Uterus (tissue), 2 donors: ENCODE measurements around the gene HRH2.

Experiments used
- POLR2A ChIP-seq, 2 donors: fragments of 450-650 bp; IDR thresholded peaks; one replicate each; pipeline ENCODE4 v1.6.1; 2016; ENCODE audit warnings: antibody characterized with exemption in 2 of 2, mild to moderate bottlenecking in 1 of 2, moderate library complexity in 1 of 2
- TF ChIP-seq, protein P1 (sequence below), 4 experiments: fragments of 200-600 bp in 2 of 4; fragments of 450-650 bp in 2 of 4; sonication (generic) in 2 of 4; IDR thresholded peaks; one replicate each; pipeline ENCODE4 v1.5.1; 2016 to 2019; ENCODE audit warnings: antibody characterized with exemption in 4 of 4, mild to moderate bottlenecking in 2 of 4, moderate library complexity in 1 of 4

DNA sequence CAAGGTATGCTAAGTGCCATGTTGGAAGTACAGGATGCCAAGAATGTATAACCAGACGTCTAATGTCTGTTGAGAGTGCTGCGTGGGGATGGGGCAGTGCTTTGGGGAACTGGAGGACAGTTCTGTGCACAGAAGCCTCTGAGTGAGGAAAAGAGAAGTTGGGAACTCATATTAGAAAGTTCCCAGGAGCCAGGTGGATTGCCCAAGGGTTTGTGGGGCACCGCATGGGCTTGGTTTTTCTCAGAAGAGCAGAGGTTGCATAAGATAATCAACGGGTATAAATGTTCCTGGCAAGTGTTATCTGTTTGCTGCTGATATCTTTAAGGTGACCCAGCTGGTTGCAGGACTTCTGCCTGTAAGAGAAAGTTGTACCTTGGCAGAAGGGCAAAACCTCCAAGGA is 13.1 kb downstream of the HRH2 start:
- TF ChIP-seq, protein P1, sequence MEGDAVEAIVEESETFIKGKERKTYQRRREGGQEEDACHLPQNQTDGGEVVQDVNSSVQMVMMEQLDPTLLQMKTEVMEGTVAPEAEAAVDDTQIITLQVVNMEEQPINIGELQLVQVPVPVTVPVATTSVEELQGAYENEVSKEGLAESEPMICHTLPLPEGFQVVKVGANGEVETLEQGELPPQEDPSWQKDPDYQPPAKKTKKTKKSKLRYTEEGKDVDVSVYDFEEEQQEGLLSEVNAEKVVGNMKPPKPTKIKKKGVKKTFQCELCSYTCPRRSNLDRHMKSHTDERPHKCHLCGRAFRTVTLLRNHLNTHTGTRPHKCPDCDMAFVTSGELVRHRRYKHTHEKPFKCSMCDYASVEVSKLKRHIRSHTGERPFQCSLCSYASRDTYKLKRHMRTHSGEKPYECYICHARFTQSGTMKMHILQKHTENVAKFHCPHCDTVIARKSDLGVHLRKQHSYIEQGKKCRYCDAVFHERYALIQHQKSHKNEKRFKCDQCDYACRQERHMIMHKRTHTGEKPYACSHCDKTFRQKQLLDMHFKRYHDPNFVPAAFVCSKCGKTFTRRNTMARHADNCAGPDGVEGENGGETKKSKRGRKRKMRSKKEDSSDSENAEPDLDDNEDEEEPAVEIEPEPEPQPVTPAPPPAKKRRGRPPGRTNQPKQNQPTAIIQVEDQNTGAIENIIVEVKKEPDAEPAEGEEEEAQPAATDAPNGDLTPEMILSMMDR (IDR thresholded peaks at IDR 0.05): no peak
- no peak for TF ChIP-seq POLR2A (IDR thresholded peaks at IDR 0.05)
